ENCODE data around the gene C14orf119.

C14orf119 gene

DNA sequence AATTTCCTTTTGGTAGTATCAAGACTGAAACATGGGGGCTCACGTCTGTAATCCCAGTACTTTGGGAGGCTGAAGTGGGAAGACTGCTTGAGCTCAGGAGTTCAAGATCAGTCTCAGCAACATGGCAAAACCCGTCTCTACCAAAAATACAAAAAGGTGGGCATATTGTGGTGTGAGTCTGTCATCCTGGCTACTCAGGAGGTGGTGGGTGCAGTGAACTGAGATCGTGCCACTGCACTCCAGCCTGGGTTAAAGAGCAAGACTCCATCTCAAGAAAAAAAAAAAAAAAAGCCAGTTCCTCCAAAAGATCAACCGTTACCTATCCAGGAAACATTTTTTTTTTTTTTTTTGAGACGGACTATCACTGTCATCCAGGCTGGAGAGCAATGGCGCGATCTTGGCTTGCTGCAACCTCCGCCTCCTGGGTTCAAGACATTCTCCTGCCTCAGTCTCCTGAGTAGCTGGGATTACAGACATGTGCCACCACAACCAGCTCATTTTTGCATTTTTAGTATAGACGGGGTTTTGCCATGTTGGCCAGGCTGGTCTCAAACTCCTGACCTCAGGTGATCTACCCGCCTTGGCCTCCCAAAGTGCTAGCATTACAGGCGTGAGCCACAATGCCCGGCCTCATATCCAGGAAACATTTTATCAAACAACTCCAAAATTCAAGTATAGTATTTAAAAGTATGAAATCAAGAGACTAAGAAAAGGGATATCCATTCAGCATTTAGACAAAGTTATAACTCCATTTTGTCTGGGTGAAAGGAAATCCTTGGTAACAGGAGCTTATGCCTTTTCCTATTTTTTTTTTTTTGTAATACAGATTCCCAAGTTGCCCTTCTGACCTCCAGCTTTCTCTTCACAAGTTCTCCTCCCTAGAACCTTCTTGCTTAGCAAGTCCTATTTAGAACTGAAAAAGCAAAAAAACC, 3.7 kb upstream of the C14orf119 start:
- no peak for DNase-seq (ENCODE audit: extremely low read depth, low read depth)
- TF ChIP-seq, protein P1, sequence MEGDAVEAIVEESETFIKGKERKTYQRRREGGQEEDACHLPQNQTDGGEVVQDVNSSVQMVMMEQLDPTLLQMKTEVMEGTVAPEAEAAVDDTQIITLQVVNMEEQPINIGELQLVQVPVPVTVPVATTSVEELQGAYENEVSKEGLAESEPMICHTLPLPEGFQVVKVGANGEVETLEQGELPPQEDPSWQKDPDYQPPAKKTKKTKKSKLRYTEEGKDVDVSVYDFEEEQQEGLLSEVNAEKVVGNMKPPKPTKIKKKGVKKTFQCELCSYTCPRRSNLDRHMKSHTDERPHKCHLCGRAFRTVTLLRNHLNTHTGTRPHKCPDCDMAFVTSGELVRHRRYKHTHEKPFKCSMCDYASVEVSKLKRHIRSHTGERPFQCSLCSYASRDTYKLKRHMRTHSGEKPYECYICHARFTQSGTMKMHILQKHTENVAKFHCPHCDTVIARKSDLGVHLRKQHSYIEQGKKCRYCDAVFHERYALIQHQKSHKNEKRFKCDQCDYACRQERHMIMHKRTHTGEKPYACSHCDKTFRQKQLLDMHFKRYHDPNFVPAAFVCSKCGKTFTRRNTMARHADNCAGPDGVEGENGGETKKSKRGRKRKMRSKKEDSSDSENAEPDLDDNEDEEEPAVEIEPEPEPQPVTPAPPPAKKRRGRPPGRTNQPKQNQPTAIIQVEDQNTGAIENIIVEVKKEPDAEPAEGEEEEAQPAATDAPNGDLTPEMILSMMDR (IDR thresholded peaks at IDR 0.05; ENCODE audit: low read depth, low read length) = no peak

DNA sequence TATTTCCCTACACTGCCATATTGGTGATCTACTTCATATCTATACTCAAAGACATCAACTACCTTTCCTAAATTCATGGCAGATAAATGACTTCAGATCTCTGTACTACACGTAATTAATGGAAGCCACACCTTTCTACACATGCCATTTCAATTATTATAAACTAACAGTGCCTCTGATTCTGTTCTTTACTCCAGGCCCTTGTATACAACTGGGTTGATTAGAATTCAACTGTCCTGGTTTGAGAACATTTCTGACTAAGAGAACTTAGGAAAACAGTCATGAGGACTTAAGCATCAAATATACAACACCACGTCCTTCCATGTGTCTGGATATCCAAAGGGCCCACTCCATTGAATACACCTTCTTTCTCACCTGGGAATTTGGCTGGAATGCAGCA, 2.2 kb upstream of the C14orf119 start:
- TF ChIP-seq, protein P1 (IDR thresholded peaks at IDR 0.05; ENCODE audit: low read depth, low read length) = no peak
- DNase-seq (ENCODE audit: extremely low read depth, low read depth) = no peak

GRCh38 chr14:23093526-23093925, 1.8 kb upstream of the C14orf119 start:
- TF ChIP-seq, protein P1 (IDR thresholded peaks at IDR 0.05; ENCODE audit: low read depth, low read length) = no peak
- DNase-seq (ENCODE audit: extremely low read depth, low read depth) = no peak

GRCh38 chr14:23093991-23094665, 1.2 kb upstream of the C14orf119 start:
- DNase-seq (ENCODE audit: extremely low read depth, low read depth) = no peak
- TF ChIP-seq, protein P1 (IDR thresholded peaks at IDR 0.05; ENCODE audit: low read depth, low read length) = peak; percentile 32

GRCh38 chr14:23094666-23095195, 574 bp upstream of the C14orf119 start, which contains the start of gene ACIN1:
ACIN1 (minus strand) TSS chr14:23095136; CDS start chr14:23095112, 24 bp downstream.
- TF ChIP-seq, protein P1 (IDR thresholded peaks at IDR 0.05; ENCODE audit: low read depth, low read length) = no peak
- DNase-seq (ENCODE audit: extremely low read depth, low read depth) = peak; percentile 71

GRCh38 chr14:23097786-23098185, 2.5 kb downstream of the C14orf119 start:
- no peak for DNase-seq (ENCODE audit: extremely low read depth, low read depth)
- TF ChIP-seq, protein P1 (IDR thresholded peaks at IDR 0.05; ENCODE audit: low read depth, low read length) = no peak
